ENCODE data around the gene PRKAG2.

PRKAG2 gene

GRCh38 chr7:151704299-151704959 is 172.5 kb downstream of the PRKAG2 start:
- H2AFZ ChIP-seq (ENCODE audit: low read length), result no peak overlapping the region
- H3K79me2 ChIP-seq (ENCODE audit: insufficient read depth, low read length), result no peaks in the 10 kb centered on the region
- no peaks in the 10 kb centered on the region for H3F3A ChIP-seq (ENCODE audit: low read depth)
- no peaks in the 10 kb centered on the region for H3K9me3 ChIP-seq (ENCODE audit: insufficient read depth, low read depth, low read length)
- no peaks in the 10 kb centered on the region for H3K36me3 ChIP-seq (ENCODE audit: insufficient read depth, low read length)
- H3K9ac ChIP-seq (ENCODE audit: low read depth, low read length, poor library complexity, severe bottlenecking), result no peak overlapping the region
- H4K20me1 ChIP-seq (ENCODE audit: insufficient read depth, low read length, poor library complexity, severe bottlenecking), result no peaks in the 10 kb centered on the region
- H3K4me3 ChIP-seq (ENCODE audit: low read length, poor library complexity, severe bottlenecking), result no peak overlapping the region
- no peak overlapping the region for H3K4me2 ChIP-seq (ENCODE audit: low read depth, low read length, poor library complexity, severe bottlenecking)
- H3K4me1 ChIP-seq (ENCODE audit: insufficient read depth, low read length, poor library complexity, severe bottlenecking), result peaks cover 3% of the 10 kb centered on the region
- TF ChIP-seq EZH2phosphoT487 (IDR thresholded peaks at IDR 0.05; ENCODE audit: borderline replicate concordance), result no peak
- no peak for TF ChIP-seq CTCF (conservative IDR thresholded peaks at IDR 0.05; ENCODE audit: low read length)
- H3K9me2 ChIP-seq (replicated peaks; ENCODE audit: low read depth, low read length), result no peaks in the 10 kb centered on the region
- H3K27me3 ChIP-seq (ENCODE audit: insufficient read depth, low read length, poor library complexity, severe bottlenecking), result no peaks in the 10 kb centered on the region

GRCh38 chr7:151702961-151703360 is 174.0 kb downstream of the PRKAG2 start:
- TF ChIP-seq CTCF (conservative IDR thresholded peaks at IDR 0.05; ENCODE audit: low read length) (no peak), EZH2phosphoT487 (IDR thresholded peaks at IDR 0.05; ENCODE audit: borderline replicate concordance) (no peak)
- H3K4me1 ChIP-seq (ENCODE audit: insufficient read depth, low read length, poor library complexity, severe bottlenecking), result peaks cover 3% of the 10 kb centered on the region

GRCh38 chr7:151700586-151701165 is 176.2 kb downstream of the PRKAG2 start:
- Histone ChIP-seq H3F3A (ENCODE audit: low read depth) (no peaks in the 10 kb centered on the region), H3K27me3 (ENCODE audit: insufficient read depth, low read length, poor library complexity, severe bottlenecking) (no peaks in the 10 kb centered on the region), H3K9ac (ENCODE audit: low read depth, low read length, poor library complexity, severe bottlenecking) (no peak overlapping the region), H3K4me2 (ENCODE audit: low read depth, low read length, poor library complexity, severe bottlenecking) (no peak overlapping the region), H3K9me2 (replicated peaks; ENCODE audit: low read depth, low read length) (no peaks in the 10 kb centered on the region), H3K4me1 (ENCODE audit: insufficient read depth, low read length, poor library complexity, severe bottlenecking) (peaks cover under 1% of the 10 kb centered on the region), H3K36me3 (ENCODE audit: insufficient read depth, low read length) (no peaks in the 10 kb centered on the region), H2AFZ (ENCODE audit: low read length) (no peak overlapping the region), H3K9me3 (ENCODE audit: insufficient read depth, low read depth, low read length) (no peaks in the 10 kb centered on the region), H3K79me2 (ENCODE audit: insufficient read depth, low read length) (no peaks in the 10 kb centered on the region), H4K20me1 (ENCODE audit: insufficient read depth, low read length, poor library complexity, severe bottlenecking) (no peaks in the 10 kb centered on the region), H3K4me3 (ENCODE audit: low read length, poor library complexity, severe bottlenecking) (no peak overlapping the region)
- no peak for TF ChIP-seq CTCF (conservative IDR thresholded peaks at IDR 0.05; ENCODE audit: low read length)

More at GRCh38 chr7:151702961-151703360, 174.0 kb downstream of the PRKAG2 start:
- Histone ChIP-seq H3F3A (ENCODE audit: low read depth) (no peaks in the 10 kb centered on the region), H3K9me2 (replicated peaks; ENCODE audit: low read depth, low read length) (no peaks in the 10 kb centered on the region), H3K4me2 (ENCODE audit: low read depth, low read length, poor library complexity, severe bottlenecking) (no peak overlapping the region), H3K4me3 (ENCODE audit: low read length, poor library complexity, severe bottlenecking) (no peak overlapping the region), H3K9ac (ENCODE audit: low read depth, low read length, poor library complexity, severe bottlenecking) (no peak overlapping the region), H3K27me3 (ENCODE audit: insufficient read depth, low read length, poor library complexity, severe bottlenecking) (no peaks in the 10 kb centered on the region), H2AFZ (ENCODE audit: low read length) (no peak overlapping the region), H4K20me1 (ENCODE audit: insufficient read depth, low read length, poor library complexity, severe bottlenecking) (no peaks in the 10 kb centered on the region), H3K79me2 (ENCODE audit: insufficient read depth, low read length) (no peaks in the 10 kb centered on the region), H3K9me3 (ENCODE audit: insufficient read depth, low read depth, low read length) (no peaks in the 10 kb centered on the region), H3K36me3 (ENCODE audit: insufficient read depth, low read length) (no peaks in the 10 kb centered on the region)
